ENCODE measurements around the gene ATXN7.

The ATXN7 gene

GRCh38 chr3:64028754-64029153 is 165.1 kb downstream of the ATXN7 start:
- no peak for DNase-seq

GRCh38 chr3:64029287-64029686 is 165.6 kb downstream of the ATXN7 start:
- no peak for DNase-seq

GRCh38 chr3:64030741-64031140 is 167.1 kb downstream of the ATXN7 start:
- peak; percentile 77 for DNase-seq

GRCh38 chr3:64031540-64032508 is 168.2 kb downstream of the ATXN7 start:
- DNase-seq = no peak

GRCh38 chr3:64033069-64033468 is 169.4 kb downstream of the ATXN7 start:
- no peak for DNase-seq

GRCh38 chr3:64037084-64037483 is 173.4 kb downstream of the ATXN7 start:
- no peak for DNase-seq

GRCh38 chr3:64038253-64038767 is 174.6 kb downstream of the ATXN7 start:
- DNase-seq = no peak

GRCh38 chr3:64039332-64039731 is 175.7 kb downstream of the ATXN7 start:
- DNase-seq = no peak

- DNase-seq = no peak
Observed at GRCh38 chr3:64039981-64040733, 176.5 kb downstream of the ATXN7 start.

- no peak for DNase-seq
Observed at GRCh38 chr3:64042952-64043351, 179.3 kb downstream of the ATXN7 start.

- no peak for DNase-seq
Observed at GRCh38 chr3:64046592-64046991, 182.9 kb downstream of the ATXN7 start.

- DNase-seq = no peak
Observed at GRCh38 chr3:64046996-64047594, 183.4 kb downstream of the ATXN7 start.

- DNase-seq = no peak
Observed at GRCh38 chr3:64047787-64048186, 184.1 kb downstream of the ATXN7 start.

GRCh38 chr3:64048631-64049061 is 185.0 kb downstream of the ATXN7 start:
- DNase-seq = no peak

GRCh38 chr3:64049136-64049535 is 185.5 kb downstream of the ATXN7 start:
- no peak for DNase-seq

GRCh38 chr3:64049832-64050231 is 186.2 kb downstream of the ATXN7 start:
- no peak for DNase-seq

All from CD4-positive, alpha-beta T cell treated with Interferon gamma for 1 hour (primary cell).